Activated naive CD4-positive, alpha-beta T cell treated with anti-CD3 and anti-CD28 coated beads for 36 hours (primary cell): Measurements from ENCODE around the gene KIF1A. TPM values are rescaled to one million over a fixed set of nuclear protein-coding genes. Genes with fewer than 3 reads are reported as not detected.

ENCODE experiments used
- CTCF ChIA-PET: fragments of 350-600 bp; sonication (Branson Sonifier 250); formaldehyde crosslinking; loops from one replicate; lab custom pipeline; 2021; ENCODE audit warnings: antibody characterized with exemption; lab: Charles Lee
- DNase-seq: peaks from one replicate; pipeline ENCODE4 v3.0.0-alpha.2; 2020
- H3K27ac Mint-ChIP-seq: one replicate; pipeline ENCODE4 v1.8.0; 2021; ENCODE audit warnings: mild to moderate bottlenecking, mixed read lengths
- H3K27me3 Mint-ChIP-seq: one replicate; pipeline ENCODE4 v1.8.0; 2021; ENCODE audit warnings: low read depth, mixed read lengths
- H3K36me3 Mint-ChIP-seq: one replicate; pipeline ENCODE4 v1.8.0; 2021; ENCODE audit warnings: low read depth, mixed read lengths
- H3K4me1 Mint-ChIP-seq: one replicate; pipeline ENCODE4 v1.8.0; 2021; ENCODE audit warnings: low read depth, mixed read lengths
- H3K4me3 Mint-ChIP-seq: one replicate; pipeline ENCODE4 v1.8.0; 2021; ENCODE audit warnings: mild to moderate bottlenecking, moderate library complexity, mixed read lengths
- H3K9me3 Mint-ChIP-seq: one replicate; pipeline ENCODE4 v1.8.0; 2021; ENCODE audit warnings: mixed read lengths
- intact Hi-C: fragments of 100-400 bp; cut with micrococcal nuclease; formaldehyde crosslinking; loops from one replicate; pipeline ENCODE4 v1.15.1; 2023
- total RNA-seq, 2 experiments: library from RNA; stranded (reverse); gene quantifications; one replicate each; pipeline ENCODE4 v1.2.3, GENCODE V29; 2021

KIF1A gene
- total RNA-seq, 2 experiments from 2014 or later: 8.4 TPM

- H3K27me3 Mint-ChIP-seq: no peaks in the 10 kb centered on the region
- DNase-seq: no peak
- intact Hi-C loops: no loop called here
- no peak overlapping the region for H3K27ac Mint-ChIP-seq
- peaks cover 9% of the 10 kb centered on the region for H3K4me1 Mint-ChIP-seq
- CTCF ChIA-PET: no interaction called here
- no peak overlapping the region for H3K4me3 Mint-ChIP-seq
- no peaks in the 10 kb centered on the region for H3K9me3 Mint-ChIP-seq
- H3K36me3 Mint-ChIP-seq: no peaks in the 10 kb centered on the region
Observed at GRCh38 chr2:240736281-240737250, 83.5 kb downstream of the KIF1A start.

DNA sequence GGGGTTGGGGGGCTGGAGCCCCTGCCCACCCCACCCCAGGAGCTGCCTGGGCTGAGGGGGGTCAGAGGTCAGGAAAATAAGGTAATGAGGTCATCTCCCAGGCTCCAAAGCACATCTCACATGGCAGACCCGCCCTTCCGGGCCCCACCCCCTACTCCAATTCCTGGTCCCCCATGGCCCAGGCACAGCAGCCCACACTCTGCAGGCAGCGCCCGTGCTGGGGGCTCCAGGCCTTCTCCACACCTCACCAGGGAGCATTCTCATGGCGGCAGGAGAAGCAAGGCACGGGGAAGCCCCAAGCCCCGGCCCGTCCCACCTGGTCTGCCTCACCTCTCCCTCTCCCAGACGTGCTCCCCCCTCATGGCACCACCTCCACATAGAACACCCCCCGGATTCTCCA is 84.5 kb downstream of the KIF1A start:
- H3K4me3 Mint-ChIP-seq: no peak overlapping the region
- no peaks in the 10 kb centered on the region for H3K27me3 Mint-ChIP-seq
- no peaks in the 10 kb centered on the region for H3K9me3 Mint-ChIP-seq
- DNase-seq: no peak
- no peaks in the 10 kb centered on the region for H3K36me3 Mint-ChIP-seq
- intact Hi-C loops: no loop called here
- peaks cover 9% of the 10 kb centered on the region for H3K4me1 Mint-ChIP-seq
- CTCF ChIA-PET: no interaction called here
- H3K27ac Mint-ChIP-seq: no peak overlapping the region

DNA sequence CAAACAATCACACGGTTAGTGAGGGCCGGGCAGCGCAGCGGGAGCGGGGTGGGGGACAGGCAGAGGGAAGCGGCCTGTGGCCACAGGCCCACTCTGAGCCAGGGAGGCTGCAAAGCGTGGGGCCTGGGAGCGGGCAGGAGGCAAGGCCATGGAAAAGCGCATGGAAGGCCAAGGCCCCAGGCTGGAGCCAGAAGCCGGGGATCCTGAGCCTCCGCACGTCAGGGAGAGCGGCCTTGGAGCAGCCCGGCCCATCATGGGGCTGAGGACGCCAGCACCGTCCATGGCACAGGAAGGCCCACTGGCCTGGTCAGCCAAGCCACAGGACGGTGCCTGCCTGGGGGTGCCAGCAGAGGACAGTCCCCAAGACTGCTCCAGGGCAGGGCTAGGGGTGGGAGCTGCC is 85.3 kb downstream of the KIF1A start:
- intact Hi-C loops: no loop called here
- H3K4me1 Mint-ChIP-seq: peaks cover 8% of the 10 kb centered on the region
- H3K27ac Mint-ChIP-seq: no peak overlapping the region
- CTCF ChIA-PET: no interaction called here
- no peaks in the 10 kb centered on the region for H3K36me3 Mint-ChIP-seq
- H3K27me3 Mint-ChIP-seq: no peaks in the 10 kb centered on the region
- no peak overlapping the region for H3K4me3 Mint-ChIP-seq
- DNase-seq: no peak
- no peaks in the 10 kb centered on the region for H3K9me3 Mint-ChIP-seq

- DNase-seq: no peak
- no peak overlapping the region for H3K27ac Mint-ChIP-seq
- no peaks in the 10 kb centered on the region for H3K9me3 Mint-ChIP-seq
Observed at GRCh38 chr2:240733803-240734495, 86.1 kb downstream of the KIF1A start.

DNA sequence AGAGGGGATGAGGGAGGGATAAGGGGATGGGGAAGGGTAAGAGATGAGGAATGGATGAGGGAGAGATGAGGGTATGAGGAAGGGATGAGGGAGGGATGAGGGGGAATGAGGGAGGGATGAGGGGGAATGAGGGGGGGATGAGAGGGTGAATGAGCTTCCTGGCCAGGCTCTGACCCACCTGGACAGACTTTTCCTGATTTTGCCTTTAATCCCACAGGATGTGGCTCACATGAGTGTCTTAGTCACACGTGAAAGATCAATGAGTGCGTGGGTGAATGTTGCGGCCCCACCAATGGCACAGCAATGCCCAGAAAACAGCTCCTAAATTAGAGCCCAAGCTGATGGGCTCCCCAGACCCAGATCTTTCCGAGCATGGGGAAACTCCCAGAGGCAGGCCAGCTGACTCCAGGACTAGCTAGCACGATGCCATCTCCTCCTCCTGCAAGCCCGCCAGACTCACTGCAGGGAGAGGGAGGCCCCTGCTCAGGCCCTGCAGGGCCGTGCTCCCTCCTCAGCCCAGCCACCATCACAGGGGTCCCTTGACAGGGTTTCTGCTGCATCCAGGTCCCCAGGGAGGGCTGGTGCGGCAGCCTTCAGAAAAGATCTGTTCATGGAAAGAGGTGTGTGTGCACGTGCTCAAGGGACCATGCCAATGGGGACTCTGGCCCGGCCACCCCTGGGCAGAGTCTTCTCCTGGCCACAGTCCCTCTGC is 87.0 kb downstream of the KIF1A start:
- intact Hi-C loops: no loop called here
- CTCF ChIA-PET: no interaction called here
- no peak for DNase-seq
- Mint-ChIP-seq H3K36me3 (no peaks in the 10 kb centered on the region), H3K27ac (no peak overlapping the region), H3K4me3 (no peak overlapping the region), H3K9me3 (no peaks in the 10 kb centered on the region), H3K27me3 (no peaks in the 10 kb centered on the region), H3K4me1 (no peaks in the 10 kb centered on the region)

More at GRCh38 chr2:240733803-240734495, 86.1 kb downstream of the KIF1A start:
- H3K27me3 Mint-ChIP-seq: no peaks in the 10 kb centered on the region
- H3K4me3 Mint-ChIP-seq: no peak overlapping the region
- no peaks in the 10 kb centered on the region for H3K36me3 Mint-ChIP-seq
- H3K4me1 Mint-ChIP-seq: peaks cover under 1% of the 10 kb centered on the region
- intact Hi-C loops: no loop called here
- CTCF ChIA-PET: no interaction called here

DNA sequence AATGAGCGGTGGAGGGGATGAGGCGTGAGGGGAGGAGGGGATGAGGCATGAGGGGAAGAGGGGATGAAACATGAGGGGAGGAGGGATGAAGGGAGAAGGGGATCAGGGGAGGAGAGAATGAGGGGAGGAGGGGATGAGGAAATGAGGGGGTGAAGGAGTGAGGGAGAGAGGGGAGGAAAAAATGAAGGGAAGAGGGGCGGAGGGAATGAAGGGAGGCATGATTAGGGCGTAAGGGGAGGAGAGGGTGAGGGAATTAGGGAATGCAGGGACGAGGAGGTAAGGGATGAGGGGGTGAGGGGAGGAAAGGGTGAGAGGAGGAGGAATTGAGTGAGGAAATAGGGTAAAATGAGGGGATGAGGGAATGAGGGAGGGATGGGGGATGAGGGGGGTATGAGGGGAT is 87.8 kb downstream of the KIF1A start:
- Mint-ChIP-seq H3K36me3 (no peaks in the 10 kb centered on the region), H3K27me3 (no peaks in the 10 kb centered on the region), H3K4me1 (no peaks in the 10 kb centered on the region), H3K4me3 (no peak overlapping the region), H3K9me3 (no peaks in the 10 kb centered on the region), H3K27ac (no peak overlapping the region)
- DNase-seq: no peak
- intact Hi-C loops: no loop called here
- CTCF ChIA-PET: no interaction called here

GRCh38 chr2:240731178-240731545 is 88.9 kb downstream of the KIF1A start:
- intact Hi-C loops: no loop called here
- Mint-ChIP-seq H3K27ac (no peak overlapping the region), H3K4me1 (no peaks in the 10 kb centered on the region), H3K36me3 (no peaks in the 10 kb centered on the region), H3K27me3 (no peaks in the 10 kb centered on the region), H3K4me3 (no peak overlapping the region), H3K9me3 (no peaks in the 10 kb centered on the region)
- CTCF ChIA-PET: no interaction called here
- no peak for DNase-seq

- H3K4me3 Mint-ChIP-seq: no peak overlapping the region
- H3K9me3 Mint-ChIP-seq: no peaks in the 10 kb centered on the region
- no peak overlapping the region for H3K27ac Mint-ChIP-seq
- DNase-seq: no peak
- H3K4me1 Mint-ChIP-seq: no peaks in the 10 kb centered on the region
- H3K36me3 Mint-ChIP-seq: no peaks in the 10 kb centered on the region
- CTCF ChIA-PET: no interaction called here
- H3K27me3 Mint-ChIP-seq: no peaks in the 10 kb centered on the region
- intact Hi-C loops: no loop called here
Observed at GRCh38 chr2:240730501-240731177, 89.4 kb downstream of the KIF1A start.

DNA sequence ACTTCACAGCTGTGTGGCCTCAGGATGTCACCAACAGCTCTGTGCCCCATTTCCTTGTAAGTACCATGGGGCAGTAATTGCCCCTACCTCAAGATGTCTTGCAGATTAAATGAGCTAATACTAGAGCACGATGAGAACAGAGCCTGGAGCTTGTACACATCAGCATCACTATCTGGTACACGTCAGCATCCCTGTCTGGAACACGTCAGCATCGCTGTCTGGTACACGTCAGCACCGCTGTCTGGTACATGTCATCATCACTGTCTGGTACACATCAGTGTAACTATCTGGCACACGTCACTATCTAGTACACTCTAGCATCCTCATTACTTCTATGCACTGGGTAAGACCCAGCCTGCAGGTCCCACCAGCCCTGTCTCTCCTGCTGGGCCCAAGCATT is 91.2 kb downstream of the KIF1A start:
- no peak for DNase-seq
- H3K27ac Mint-ChIP-seq: no peak overlapping the region
- H3K36me3 Mint-ChIP-seq: no peaks in the 10 kb centered on the region
- CTCF ChIA-PET: no interaction called here
- intact Hi-C loops: no loop called here
- no peak overlapping the region for H3K4me3 Mint-ChIP-seq
- H3K9me3 Mint-ChIP-seq: no peaks in the 10 kb centered on the region
- no peaks in the 10 kb centered on the region for H3K27me3 Mint-ChIP-seq
- H3K4me1 Mint-ChIP-seq: no peaks in the 10 kb centered on the region

GRCh38 chr2:240728361-240728760 is 91.7 kb downstream of the KIF1A start:
- intact Hi-C loops: no loop called here
- H3K27ac Mint-ChIP-seq: no peak overlapping the region
- CTCF ChIA-PET: no interaction called here
- H3K4me1 Mint-ChIP-seq: no peaks in the 10 kb centered on the region
- H3K36me3 Mint-ChIP-seq: no peaks in the 10 kb centered on the region
- H3K27me3 Mint-ChIP-seq: no peaks in the 10 kb centered on the region
- DNase-seq: no peak
- H3K9me3 Mint-ChIP-seq: no peaks in the 10 kb centered on the region
- no peak overlapping the region for H3K4me3 Mint-ChIP-seq

- no peak for DNase-seq
- no peak overlapping the region for H3K4me3 Mint-ChIP-seq
- no peaks in the 10 kb centered on the region for H3K36me3 Mint-ChIP-seq
- intact Hi-C loops: no loop called here
- no peaks in the 10 kb centered on the region for H3K27me3 Mint-ChIP-seq
- H3K9me3 Mint-ChIP-seq: no peaks in the 10 kb centered on the region
- H3K4me1 Mint-ChIP-seq: no peaks in the 10 kb centered on the region
- H3K27ac Mint-ChIP-seq: no peak overlapping the region
- CTCF ChIA-PET: no interaction called here
Observed at GRCh38 chr2:240727913-240728312, 92.1 kb downstream of the KIF1A start.

DNA sequence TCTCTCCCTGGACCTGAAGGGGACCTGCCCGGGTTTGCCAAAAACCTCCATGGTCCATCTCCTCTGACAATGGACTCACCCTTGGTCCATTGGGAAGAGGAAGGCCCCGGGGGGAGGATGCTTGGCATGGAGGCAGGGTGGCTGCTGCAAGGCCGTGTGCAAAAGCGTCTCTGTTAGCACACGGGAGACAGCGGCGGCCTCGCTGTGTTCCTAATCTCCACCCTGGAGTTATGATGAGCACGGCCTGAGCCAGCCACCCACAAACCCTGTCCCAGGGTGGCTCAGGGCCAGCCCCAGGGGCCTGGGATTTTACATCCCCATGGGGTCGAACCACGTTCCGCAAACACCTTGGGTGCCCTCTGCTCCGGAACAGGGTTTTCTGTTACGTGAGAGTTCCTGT is 92.6 kb downstream of the KIF1A start:
- no peak for DNase-seq
- CTCF ChIA-PET: no interaction called here
- intact Hi-C loops: no loop called here
- Mint-ChIP-seq H3K36me3 (no peaks in the 10 kb centered on the region), H3K27ac (no peak overlapping the region), H3K27me3 (no peaks in the 10 kb centered on the region), H3K9me3 (no peaks in the 10 kb centered on the region), H3K4me1 (no peaks in the 10 kb centered on the region), H3K4me3 (no peak overlapping the region)
